Embryonic facial prominence (tissue), 1 donor: ENCODE results near the gene LMO1.

Experiments
- DNase-seq: peaks from one replicate; pipeline ENCODE4 v3.0.0-alpha.2; 2016; ENCODE audit errors: extremely low spot score

LMO1 gene

GRCh38 chr11:8227156-8228152 is 36.2 kb downstream of the LMO1 start:
- no peak for DNase-seq

- DNase-seq, result peak; percentile 25
Measured at GRCh38 chr11:8225589-8226036, 38.1 kb downstream of the LMO1 start.

- DNase-seq, result no peak
Measured at GRCh38 chr11:8224711-8225110, 39.0 kb downstream of the LMO1 start.

- no peak for DNase-seq
Measured at GRCh38 chr11:8224161-8224591, 39.5 kb downstream of the LMO1 start.

DNA sequence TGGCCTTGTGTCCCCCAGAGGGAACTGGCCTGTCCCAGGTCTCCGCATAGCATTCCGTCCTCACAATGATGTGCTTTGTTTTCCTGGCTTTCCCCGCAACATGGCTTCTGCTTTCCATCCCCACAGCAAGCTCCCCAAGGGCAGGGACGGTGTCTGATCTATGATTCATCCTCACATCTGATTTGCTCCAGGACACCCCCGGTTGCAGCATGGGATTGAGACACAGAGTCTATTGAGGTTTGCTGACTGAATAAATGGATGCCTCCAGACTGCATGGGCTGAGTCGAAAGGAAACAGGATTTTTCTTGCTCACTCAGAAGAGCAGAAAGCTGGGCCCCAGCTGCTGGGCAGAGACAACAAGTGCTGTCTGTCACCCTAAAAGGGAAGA is 40.2 kb downstream of the LMO1 start:
- no peak for DNase-seq

- no peak for DNase-seq
Measured at GRCh38 chr11:8222820-8223512, 40.7 kb downstream of the LMO1 start.

DNA sequence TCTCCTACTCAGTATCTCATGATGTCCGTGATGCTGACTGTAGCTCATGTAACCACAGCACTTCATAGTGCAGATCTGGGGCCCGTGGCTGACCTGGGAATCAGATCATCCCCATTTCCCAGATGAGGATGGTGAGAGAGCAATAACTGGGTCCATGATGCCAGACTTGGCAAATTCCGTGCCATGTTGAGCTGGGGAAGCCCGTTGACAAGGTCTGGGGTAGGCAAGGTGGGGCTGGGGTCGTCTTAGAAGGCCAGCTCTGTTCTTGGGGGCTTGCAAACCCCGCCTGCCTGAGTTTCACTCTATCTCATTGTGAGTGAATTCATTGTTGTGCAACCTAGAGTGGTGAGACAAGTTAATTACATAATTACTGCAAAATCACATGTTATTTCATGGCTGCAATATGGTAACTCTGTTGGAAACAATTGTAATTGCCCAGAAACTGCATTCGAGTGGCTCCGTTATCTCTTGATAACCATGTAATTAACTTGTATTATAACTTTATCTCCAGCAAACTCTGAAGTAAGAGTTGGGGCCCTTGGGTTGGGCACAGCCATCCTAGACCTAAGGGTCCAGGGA is 41.7 kb downstream of the LMO1 start:
- DNase-seq, result no peak

DNA sequence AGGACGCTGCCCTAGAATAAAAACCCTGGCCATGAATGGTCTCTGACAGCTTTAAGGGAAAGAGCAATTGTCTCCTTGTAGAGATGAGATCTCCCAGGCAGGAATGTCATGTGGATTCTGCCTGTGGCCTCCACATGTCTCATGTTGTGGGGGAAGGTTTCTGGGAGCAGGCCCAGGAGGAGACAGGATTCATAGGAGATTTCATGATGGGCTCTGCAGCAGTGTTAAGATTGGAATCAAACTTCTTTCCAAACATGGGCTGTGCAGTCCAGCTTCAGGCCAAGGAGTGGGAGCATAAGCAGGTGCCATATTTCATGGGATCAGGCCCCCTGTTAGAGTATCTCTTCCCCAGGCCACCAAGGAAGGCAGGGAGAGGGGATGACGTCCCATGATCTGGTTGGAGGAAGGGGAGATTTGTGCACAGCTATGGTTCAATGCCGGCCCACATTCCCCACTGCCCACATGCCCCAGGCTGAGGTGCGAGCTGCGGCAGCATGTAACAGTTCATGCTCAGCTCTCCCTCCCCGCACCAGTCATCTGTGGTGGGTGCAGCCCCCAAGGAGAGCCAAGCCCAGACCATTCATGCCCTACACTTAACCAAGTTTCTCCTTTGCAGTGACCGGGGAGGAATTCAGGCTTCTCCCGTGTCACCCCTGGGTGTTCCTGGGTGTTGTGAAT is 42.5 kb downstream of the LMO1 start:
- DNase-seq, result no peak

GRCh38 chr11:8220261-8221045 is 43.2 kb downstream of the LMO1 start:
- no peak for DNase-seq

DNA sequence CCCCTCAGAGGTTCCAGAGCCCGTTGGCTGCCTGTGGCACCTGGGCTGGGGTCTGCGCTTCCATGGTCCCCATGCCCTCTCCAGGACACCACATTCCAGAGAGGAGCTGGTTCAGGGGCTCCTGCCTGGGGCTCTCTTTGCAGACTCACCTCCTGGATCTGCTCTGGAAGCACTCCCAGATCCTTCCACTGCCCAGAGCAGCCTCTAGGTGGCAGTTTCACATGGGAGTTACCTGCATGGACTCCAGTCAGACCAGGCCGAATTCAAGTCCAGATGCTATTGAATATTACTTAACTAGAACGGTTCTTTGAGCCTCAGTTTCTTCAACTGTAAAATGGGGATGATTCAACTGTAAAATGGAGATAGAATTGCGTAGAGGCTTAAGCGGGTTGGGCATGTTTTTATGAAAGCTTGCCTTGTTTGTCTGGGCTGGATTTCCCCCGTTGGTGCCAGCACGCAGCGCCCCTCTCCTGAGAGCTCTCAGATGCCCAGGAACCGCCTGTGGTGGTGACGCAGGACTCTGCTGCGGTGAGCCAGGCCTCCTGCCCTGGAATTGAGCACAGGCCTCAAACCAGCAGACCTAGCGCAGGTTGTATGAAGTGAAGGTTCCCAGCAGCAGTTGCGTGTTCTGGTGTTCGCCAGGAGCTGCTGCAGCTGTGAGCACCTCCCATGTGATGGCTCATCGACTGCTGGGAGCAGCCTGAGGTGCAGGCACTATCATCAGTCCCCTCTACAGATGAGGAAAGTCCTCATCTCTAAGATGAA is 44.2 kb downstream of the LMO1 start:
- DNase-seq, result no peak

DNA sequence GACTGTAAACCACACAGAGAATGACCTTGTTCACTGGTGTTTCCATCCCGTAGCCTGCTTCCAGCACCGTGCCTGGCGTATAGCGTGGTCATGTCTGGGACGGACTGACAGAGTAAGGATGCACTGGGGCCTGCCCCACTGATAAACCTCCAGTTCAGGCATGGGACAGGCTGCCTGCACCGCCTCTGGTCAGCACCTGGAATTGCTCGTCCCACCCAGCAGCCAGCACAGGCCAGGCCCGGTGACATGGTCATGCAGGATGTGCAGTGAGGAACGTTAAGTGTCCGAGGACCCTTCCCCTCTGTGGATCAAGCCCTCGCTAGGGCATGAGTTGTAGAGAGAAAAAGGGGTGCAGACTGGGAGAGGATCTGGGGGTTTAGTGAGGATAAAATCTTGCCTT is 44.8 kb downstream of the LMO1 start:
- no peak for DNase-seq

- DNase-seq, result no peak
Measured at GRCh38 chr11:8218409-8218808, 45.3 kb downstream of the LMO1 start.

- no peak for DNase-seq
Measured at GRCh38 chr11:8217926-8218325, 45.8 kb downstream of the LMO1 start.

DNA sequence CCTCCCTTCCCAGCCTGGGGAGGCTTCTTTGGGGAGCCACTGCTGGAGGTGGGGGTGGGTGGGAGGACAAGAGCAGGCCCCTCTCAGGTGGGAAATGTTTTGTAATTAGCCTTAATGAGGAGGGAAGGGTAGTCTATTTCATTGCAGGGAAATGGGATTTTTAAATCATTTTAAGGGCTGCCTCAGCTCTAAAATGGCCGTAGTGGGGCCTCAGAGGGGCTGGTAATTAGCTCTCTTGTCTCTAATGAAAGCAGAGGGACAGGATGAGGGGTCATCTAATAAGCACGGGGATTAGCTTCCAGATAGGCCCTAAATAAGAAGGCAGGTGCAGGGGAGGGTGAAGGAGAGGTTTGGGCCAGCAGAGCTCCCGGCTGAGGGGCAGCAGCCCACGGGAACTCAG is 46.5 kb downstream of the LMO1 start:
- DNase-seq, result no peak

- no peak for DNase-seq
Measured at GRCh38 chr11:8213376-8213775, 50.3 kb downstream of the LMO1 start.

DNA sequence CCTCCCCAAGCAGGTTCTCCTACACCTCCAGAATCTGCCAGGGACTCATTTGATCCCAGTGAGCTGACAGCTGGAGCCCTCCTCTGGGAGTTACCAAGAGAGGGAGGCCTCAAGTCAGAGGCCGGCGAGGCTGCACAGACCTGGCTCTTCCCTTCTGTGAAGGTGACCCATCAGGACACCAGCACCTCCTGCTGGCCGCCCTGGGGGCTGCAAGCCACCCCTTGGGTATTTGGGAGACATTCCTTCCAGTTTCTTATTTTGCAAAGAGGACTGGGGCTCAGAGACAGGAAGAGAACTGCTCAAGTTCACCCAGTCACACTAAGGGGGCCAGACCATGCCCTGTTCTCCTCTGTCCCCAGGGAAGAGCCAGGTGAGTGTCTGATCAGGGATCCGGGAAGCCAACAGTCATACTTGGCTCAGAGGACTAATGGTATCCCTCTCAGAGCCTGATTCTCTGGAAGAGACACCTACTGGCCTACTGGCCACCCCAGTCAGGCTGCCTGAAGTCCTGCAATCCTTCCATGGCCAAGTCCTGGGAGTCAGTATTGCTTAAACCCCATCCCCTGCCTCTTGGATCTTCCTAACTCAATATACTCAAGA is 54.4 kb downstream of the LMO1 start:
- no peak for DNase-seq

DNA sequence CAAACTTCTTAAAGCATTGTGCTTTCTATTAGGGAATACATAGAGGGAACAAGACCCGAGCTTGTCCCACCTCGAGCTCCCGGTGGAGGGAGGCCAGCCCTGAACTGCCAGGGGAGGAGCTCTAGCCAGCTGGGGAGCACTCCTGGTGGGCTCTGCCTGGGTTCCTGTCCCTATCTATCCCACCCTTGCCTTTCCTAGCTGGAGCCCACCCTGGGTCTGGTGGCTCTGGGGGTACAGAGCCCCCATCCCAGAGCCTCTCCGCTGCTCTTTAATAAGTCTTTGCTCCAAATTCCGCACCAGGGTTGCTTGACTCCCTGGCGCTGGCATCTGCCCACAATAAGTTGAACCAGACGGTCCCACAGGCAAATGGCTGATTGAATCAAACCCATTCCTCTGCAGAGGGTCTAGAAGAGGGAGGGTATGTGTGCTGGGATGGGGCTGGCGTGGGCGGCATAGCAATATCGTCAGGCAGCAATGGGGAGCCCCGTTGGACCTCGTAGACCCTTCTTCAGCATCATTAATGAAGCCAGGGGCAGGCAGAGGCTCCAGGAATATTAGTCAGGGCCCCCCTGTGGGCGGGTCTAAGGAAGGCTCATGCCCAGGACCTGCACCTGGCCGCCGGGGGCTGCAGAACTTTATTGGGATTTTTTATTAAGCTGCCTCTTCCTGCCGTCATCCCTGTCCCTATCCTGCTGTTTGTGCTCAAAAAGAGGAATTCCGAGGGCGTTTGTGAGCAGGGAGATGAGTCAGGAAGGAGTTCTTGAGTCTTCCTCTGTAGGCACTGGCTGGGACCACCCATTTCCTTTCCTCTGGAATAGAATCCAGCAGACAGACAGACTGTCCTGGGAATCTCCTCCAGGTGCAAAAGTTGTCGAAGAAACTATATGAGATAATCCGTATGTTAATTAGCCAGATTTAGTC is 56.3 kb downstream of the LMO1 start:
- no peak for DNase-seq

DNA sequence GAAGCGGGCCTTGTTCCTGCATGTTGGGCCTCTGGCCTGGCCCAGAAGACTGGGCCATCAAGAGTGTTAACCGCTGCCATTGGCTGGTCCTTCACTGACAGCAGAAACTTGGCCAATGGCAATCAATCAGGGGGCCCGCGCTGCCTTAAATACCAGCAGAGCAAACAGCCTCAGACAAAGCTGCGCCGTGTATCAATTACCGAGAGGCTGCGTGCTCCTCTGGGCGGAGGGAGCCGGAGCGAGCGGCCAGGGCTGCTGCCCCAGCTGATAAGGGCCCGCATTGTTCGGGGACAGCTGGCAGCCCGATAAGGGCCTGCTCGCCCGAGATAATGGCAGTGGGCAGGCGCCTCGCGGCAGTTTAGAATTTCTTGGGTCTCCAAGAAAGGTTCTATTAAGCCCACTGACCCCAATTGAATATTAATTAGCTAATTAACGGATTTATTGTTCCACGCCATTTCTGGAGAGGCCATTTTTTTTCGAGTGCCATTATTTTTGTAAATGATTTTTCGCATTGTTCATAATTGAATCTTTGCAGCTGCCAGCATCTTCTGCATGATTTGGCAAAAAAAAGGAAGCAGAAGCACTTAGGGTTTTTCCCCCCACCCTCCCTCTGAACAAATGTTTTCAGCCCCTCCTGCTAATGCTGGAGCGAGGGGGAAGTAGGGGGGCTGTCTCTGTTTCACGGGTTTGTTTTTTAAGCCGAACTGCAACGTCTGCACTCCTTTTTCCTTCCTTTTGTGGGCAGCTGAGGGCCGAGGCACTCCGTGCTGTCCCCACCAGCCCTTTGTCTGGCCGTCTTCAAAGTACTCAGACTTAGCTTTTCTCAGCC is 57.2 kb downstream of the LMO1 start:
- no peak for DNase-seq
